Endothelial cell of umbilical vein (primary cell): Measurements from ENCODE around the gene PROCA1.

Experiments used
- EZH2 ChIP-seq: IDR thresholded peaks from 2 replicates; pipeline ENCODE4 v1.6.1; 2012; ENCODE audit warnings: borderline replicate concordance, low read depth, mild to moderate bottlenecking, moderate library complexity, low read length, inconsistent platforms; ENCODE audit not compliant: severe bottlenecking
- FOS ChIP-seq: IDR thresholded peaks from 2 replicates; pipeline ENCODE4 v1.6.1; 2011; ENCODE audit warnings: mild to moderate bottlenecking, low read length, moderate library complexity, borderline replicate concordance; ENCODE audit not compliant: insufficient read depth
- GATA2 ChIP-seq: IDR thresholded peaks from 2 replicates; pipeline ENCODE4 v1.7.0; 2011; ENCODE audit warnings: low read depth, mild to moderate bottlenecking, moderate library complexity, mixed read lengths, low read length; ENCODE audit not compliant: insufficient read length, insufficient read depth
- POLR2A ChIP-seq: IDR thresholded peaks from 2 replicates; pipeline ENCODE4 v1.6.1; 2012; ENCODE audit warnings: low read depth, mild to moderate bottlenecking, control low read depth, low read length
- POLR2AphosphoS5 ChIP-seq: IDR thresholded peaks from 2 replicates; pipeline ENCODE4 v1.6.1; 2012; ENCODE audit warnings: low read depth, mild to moderate bottlenecking, control low read depth, low read length, moderate library complexity; ENCODE audit not compliant: insufficient read depth
- TF ChIP-seq, protein P1 (sequence below), 2 donors: IDR thresholded peaks; 1 replicate in 1 of 2; 2 replicates in 1 of 2; pipeline ENCODE4 v1.5.1; 2011; ENCODE audit warnings: low read length in 2 of 2, mild to moderate bottlenecking in 2 of 2, moderate library complexity in 2 of 2, control low read depth in 1 of 2, inconsistent platforms in 1 of 2, low read depth in 1 of 2; ENCODE audit not compliant: insufficient read depth in 1 of 2; ENCODE audit errors: extremely low read depth in 1 of 2
- TF ChIP-seq, protein P2 (sequence below): IDR thresholded peaks from 2 replicates; pipeline ENCODE4 v1.6.1; 2011; ENCODE audit not compliant: insufficient read depth, insufficient read length

DNA sequence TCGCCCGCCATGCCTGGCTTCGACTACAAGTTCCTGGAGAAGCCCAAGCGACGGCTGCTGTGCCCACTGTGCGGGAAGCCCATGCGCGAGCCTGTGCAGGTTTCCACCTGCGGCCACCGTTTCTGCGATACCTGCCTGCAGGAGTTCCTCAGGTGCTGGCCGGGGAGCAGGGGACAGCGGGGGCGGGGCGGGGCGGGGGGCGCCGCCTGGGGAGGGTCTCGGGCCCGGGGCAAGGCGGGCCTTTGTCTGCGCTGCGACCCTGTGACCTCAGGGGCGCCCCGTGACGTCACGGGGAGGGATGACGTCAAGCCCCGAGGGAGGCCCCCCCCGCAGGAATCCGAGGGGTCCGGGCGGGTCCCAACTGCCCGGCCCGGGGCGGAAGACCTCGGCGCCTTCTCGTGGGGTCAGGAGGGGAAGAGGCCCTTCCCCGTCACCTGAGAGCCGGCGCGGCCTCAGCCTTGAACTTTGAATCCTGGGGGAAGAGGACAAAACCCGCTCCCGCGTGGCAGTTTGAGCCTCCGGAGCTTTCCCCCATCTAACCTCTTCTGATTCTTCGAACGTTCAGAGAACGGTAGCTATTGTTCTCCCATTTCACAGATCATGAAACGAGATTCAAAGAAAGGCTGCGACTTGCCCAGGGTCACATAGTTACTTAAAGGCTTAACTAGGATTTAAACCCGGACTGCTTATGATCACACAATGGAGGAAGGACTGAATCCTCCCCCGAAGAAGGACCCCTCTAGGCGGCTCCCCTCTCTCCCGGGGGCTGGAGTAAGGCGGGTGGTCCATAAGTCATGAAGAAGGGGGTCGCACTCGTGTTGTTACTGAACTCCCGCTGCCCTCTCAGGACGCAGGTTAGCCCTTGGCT, 32.6 kb upstream of the PROCA1 start:
- TF ChIP-seq EZH2 (no peak), GATA2 (no peak), POLR2A (no peak), FOS (no peak), POLR2AphosphoS5 (no peak)
- TF ChIP-seq, protein P1, sequence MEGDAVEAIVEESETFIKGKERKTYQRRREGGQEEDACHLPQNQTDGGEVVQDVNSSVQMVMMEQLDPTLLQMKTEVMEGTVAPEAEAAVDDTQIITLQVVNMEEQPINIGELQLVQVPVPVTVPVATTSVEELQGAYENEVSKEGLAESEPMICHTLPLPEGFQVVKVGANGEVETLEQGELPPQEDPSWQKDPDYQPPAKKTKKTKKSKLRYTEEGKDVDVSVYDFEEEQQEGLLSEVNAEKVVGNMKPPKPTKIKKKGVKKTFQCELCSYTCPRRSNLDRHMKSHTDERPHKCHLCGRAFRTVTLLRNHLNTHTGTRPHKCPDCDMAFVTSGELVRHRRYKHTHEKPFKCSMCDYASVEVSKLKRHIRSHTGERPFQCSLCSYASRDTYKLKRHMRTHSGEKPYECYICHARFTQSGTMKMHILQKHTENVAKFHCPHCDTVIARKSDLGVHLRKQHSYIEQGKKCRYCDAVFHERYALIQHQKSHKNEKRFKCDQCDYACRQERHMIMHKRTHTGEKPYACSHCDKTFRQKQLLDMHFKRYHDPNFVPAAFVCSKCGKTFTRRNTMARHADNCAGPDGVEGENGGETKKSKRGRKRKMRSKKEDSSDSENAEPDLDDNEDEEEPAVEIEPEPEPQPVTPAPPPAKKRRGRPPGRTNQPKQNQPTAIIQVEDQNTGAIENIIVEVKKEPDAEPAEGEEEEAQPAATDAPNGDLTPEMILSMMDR (IDR thresholded peaks at IDR 0.05; ENCODE audit: extremely low read depth in 1 of 2, insufficient read depth in 1 of 2, low read depth in 1 of 2, low read length in 2 of 2), result no peak
- TF ChIP-seq, protein P2, sequence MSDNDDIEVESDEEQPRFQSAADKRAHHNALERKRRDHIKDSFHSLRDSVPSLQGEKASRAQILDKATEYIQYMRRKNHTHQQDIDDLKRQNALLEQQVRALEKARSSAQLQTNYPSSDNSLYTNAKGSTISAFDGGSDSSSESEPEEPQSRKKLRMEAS, result no peak
